ENCODE data around the gene RRP1.
"Not testable (repeated sequence)": the region's sequence is repeated elsewhere in the genome, so short reads cannot be mapped to it uniquely, and the experiment has no call there.

The RRP1 gene

GRCh38 chr21:43819511-43820405 lies 30.4 kb downstream of the RRP1 start:
- no peak for DNase-seq

DNA sequence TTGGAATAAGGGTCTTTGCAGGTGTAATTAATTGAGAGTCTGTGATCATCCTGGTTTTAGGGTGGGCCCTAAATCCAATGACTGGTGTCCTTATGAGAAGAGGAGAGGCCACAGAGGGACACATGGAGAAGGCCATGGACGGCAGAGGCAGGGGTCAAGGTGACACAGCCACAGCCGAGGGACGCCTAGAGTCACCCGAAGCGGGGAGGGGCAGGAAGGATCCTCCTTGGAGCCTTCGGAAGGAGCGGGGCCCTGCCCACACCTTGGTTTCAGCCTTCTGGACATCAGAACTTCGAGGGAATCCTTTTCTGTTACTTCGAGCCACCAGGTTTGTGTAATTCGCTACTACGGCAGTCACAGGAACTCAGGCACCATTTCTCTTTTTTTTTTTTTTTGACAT lies 31.1 kb downstream of the RRP1 start:
- no peak for DNase-seq

DNA sequence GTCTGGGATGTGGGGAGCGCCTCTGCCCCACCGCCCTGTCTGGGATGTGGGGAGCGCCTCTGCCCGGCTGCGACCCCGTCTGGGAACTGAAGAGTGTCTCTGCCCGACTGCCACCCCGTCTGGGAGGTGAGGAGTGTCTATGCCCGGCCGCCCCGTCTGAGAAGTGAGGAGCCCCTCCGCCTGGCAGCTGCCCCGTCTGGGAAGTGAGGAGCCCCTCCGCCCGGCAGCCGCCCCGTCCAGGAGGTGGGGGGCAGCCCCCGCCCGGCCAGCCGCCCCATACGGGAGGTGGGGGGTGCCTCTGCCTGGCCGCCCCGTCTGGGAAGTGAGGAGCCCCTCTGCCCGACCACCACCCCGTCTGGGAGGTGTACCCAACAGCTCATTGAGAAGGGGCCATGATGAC lies 32.8 kb downstream of the RRP1 start:
- not testable (repeated sequence) for DNase-seq

DNA sequence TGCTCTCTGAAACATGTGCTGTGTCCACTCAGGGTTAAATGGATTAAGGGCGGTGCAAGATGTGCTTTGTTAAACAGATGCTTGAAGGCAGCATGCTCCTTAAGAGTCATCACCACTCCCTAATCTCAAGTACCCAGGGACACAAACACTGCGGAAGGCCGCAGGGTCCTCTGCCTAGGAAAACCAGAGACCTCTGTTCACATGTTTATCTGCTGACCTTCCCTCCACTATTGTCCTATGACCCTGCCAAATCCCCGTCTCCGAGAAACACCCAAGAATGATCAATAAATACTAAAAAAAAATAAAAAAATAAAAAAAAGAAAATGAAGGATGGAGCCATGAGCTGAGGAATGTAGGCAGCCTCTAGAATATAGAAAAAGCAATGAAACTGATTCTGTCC lies 33.4 kb downstream of the RRP1 start:
- DNase-seq, result not testable (repeated sequence)

GRCh38 chr21:43824333-43825241 lies 35.2 kb downstream of the RRP1 start:
- no peak for DNase-seq

DNA sequence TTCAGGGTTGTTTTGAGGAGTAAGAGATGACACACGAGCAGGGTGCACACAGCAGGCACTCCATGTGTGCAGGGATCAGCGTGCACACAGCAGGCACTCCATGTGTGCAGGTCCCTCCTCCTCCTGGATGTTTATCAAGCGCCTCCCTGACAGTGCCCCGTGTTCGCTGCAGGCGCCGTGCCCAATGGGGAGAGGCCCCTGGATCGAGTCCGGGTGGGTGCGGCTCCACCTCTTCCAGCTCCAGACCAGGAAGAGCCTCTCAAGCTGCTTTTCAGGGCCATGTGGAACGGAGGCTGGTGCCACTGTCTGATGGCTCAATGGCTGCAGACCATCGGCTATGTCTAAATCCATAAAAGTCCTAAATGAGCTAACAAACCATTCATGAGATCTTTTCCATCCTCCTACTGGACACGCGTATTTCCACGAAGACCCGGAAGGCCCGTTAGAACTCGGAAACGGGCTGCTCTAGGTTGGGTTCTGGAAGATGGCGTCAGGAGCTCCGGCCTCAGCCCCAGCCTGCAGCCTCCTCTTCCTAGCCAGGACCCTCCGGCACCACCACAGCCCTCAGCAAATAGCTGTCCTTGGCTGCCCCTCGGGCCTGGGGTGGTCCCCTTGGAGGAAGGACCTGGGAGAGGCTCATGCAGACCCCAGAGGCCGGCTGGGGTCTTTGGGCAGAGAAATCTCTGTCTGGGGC lies 36.0 kb downstream of the RRP1 start:
- DNase-seq, result no peak

GRCh38 chr21:43825936-43826622 lies 36.7 kb downstream of the RRP1 start:
- no peak for DNase-seq

DNA sequence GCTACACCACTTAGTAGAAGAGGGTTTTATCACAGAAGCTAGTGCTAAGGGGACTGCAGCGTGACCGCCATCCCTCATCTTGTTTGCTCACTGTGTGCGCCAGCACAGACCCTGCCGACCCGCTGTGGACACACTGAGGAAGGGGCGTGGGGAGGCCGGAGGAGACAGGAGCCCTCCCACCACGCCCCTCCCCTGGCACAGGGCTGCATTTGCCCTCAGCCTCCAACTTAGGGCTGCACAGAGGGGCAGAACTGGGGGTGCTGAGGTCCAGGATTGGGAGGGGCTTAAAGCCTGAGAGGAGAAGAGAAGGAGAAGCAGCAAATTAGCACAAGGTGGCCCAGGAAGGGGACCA lies 37.2 kb downstream of the RRP1 start:
- no peak for DNase-seq

- DNase-seq, result no peak
Measured at GRCh38 chr21:43827015-43827611, 37.7 kb downstream of the RRP1 start.

- DNase-seq, result no peak
Measured at GRCh38 chr21:43829161-43829560, 39.8 kb downstream of the RRP1 start.

DNA sequence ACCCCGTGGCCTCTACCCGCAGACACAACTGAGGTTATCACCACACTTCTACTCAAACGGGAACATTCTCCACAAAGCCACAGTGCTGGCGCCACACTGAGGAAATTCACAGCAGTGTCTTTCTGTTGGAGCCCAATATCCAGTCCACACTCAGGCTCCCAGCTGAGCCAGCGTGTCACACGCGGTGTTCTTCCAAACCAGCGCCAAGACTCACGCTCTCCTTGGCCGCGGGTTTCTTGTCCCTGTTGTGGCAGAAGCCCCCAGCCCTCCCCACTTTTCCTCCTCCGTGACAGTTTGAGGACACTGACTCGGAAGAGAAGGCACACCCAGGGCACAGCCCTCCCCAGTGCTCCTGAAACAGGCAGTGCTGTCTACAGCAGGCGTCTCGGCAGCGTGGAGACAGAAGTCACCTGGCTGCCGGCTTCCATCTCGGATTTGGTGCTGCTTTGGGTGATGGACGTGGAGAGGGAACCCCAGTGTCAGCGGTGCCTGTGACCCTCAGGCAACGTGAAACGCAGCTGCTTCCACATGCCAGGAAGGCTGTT lies 40.3 kb downstream of the RRP1 start:
- DNase-seq, result no peak

GRCh38 chr21:43832158-43832550 lies 42.8 kb downstream of the RRP1 start:
- no peak for DNase-seq

DNA sequence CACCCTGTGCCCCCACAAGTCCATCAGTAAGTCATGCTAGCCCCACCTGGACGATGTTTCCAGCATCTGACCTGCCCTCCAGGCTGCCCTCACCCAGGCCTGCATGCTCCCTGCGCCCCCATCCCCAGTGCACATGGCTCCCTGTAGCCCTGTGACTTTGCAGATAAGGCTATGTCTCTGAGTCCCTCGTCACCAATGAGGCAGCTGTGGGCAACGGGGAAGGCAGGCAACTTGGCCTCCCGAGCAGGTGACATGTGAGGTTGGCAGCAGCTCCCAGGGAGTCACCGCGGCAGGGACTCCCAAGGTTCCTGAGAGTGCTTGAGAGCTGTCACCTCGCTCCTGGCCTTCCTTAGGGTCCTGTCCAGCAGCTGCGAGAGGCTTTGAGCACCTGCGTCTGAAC lies 43.3 kb downstream of the RRP1 start:
- DNase-seq, result no peak

- no peak for DNase-seq
Measured at GRCh38 chr21:43834146-43834905, 44.9 kb downstream of the RRP1 start.

DNA sequence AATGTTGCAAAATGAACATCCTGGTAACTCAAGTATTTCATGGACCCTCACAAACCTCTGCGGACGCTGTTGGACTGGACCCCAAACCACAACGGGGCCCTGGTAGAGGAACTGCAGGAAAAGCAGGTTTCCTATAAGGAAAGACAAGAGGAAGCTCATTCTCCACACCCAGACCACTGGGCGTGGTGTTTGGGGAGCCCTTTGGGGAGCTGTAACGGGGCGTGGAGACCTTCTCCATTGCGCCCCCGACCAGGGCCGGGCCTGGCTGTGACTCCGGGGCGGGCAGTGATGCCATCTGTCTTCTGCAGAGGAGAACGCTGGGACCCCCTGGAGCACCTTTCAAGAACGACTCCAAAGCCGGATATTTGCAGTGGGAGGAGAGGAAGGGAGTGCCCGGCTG lies 45.7 kb downstream of the RRP1 start:
- no peak for DNase-seq

GRCh38 chr21:43835861-43836260 lies 46.5 kb downstream of the RRP1 start:
- DNase-seq, result no peak

DNA sequence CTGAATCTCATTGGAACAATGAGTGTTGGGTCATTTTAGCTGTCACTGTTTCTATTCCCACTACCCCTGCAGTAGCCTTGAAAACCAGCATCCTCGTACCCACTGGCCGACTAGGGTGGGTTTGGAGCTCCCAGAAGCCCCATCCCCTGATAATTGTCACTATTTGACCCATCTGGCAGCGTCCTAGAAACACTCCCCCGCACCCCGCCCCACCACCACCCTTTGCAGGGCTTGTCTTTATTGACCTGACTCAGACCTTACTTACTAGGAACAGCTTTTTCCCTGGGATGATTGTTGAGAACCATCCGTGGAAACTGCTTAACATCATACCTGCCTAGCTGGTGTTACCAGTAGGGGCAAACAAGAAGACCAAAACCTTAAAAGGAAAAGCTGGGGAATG lies 47.2 kb downstream of the RRP1 start:
- DNase-seq, result no peak

DNA sequence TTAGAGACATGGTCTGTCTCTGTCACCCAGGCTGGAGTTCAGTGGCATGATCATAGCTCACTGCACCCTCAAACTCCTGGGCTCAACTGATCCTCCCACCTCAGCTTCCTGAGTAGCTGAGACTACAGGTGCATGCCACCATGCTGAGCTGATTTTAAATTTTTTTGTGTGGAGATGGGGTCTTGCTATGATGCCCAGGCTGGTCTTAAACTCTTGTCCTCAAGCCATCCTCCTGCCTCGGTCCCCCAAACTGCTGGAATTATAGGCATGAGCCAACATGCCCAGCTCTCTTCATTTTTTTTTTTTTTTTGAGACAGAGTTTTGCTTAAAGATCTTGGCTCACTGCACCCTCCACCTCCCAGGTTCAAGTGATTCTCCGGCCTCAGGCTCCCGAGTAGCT lies 50.9 kb downstream of the RRP1 start:
- DNase-seq, result no peak

DNA sequence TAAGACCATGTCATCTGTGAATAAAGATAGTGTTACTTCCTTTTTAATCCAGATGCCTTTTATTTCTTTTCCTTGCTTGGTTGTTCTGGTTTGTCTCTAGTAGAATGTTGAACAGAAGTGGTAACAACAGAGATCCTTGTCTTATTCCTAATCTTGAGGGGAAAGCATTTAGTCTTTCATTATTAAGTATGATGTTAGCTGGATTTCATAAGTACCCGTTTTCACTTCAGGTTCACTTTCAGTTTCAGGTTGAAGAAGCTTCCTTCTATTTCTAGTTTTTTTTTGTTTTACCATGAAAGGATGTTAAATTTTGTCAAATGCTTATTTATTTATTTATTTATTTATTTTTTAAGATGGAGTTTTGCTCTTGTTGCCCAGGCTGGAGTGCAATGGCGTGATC lies 53.4 kb downstream of the RRP1 start:
- DNase-seq, result no peak

- not testable (repeated sequence) for DNase-seq
Measured at GRCh38 chr21:43844906-43845305, 55.5 kb downstream of the RRP1 start.

DNA sequence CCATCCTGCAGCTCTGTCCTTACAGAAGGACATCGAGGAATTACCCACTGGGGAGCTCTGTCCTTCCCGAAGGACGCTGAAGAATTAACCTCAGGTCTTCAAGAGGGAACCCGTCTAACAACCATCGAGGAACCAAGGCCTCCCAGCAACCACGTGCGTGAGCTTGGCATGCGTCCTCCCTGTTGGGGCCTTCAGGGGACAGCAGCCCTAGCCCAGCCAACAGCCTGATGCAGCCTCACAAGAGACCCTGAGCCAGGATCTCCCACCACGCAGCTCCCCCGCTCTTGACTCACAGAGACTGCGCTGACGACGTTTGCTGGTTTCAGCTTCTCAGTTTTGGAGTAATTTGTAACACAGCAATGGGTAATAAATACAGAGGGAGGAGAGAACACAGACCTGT lies 56.0 kb downstream of the RRP1 start:
- DNase-seq, result no peak

All from activated CD4-positive, alpha-beta T cell treated with anti-CD3 and anti-CD28 coated beads, Interleukin-2, amount 50 U/mL, for 48 hours (primary cell).